ENCODE data around the gene MFAP4. TPM values are rescaled to one million over a fixed set of nuclear protein-coding genes. Genes with fewer than 3 reads are reported as not detected.

Gene MFAP4
- polyA plus RNA-seq, 4 donors, result 199 to 293 (median 244) TPM

DNA sequence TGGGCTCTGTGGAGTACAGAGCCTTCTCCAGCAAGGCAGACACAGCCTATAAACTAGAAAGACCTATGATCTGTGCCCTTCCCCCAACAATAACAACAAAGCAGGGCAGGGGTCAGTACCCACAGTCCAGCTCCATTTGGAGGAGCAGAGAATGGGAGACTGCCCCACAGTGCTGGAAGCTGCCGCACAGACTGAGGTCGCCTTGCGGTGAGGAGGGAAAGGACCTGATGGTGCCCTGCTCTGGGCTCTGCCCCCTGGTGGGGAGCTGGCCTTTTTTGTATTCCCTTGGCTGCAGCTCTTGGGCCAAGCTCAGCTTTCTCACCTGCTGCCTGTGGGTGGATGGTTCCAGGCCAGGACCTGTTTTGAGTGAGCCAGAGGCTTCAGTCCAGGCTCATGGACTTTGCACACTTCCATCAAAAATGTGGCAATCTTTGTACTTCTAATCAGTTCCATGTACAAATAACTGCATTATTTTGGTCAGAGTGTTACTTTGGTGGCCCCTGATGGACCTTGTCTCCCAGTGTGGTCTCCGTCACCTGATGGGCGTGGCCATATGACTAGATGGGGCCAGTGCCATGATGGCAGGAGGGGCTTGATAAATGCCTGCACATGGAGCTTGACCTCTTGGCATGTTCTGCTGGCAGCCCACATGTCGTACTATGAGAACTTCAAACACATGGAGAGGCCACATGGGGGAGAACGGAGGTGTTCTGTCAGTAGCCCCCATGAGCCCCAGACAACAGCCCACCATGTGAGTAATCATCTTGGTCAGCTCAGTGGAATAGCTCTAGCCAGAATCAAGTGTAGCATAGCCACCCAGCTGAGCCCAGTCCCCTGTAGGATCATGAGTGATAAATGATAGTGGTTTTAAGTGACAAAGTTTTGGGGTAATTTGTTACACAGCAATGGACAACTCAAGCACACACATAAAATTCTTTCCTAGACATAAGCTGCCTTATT is 48.7 kb downstream of the MFAP4 start:
- peak in 1 of 4 donors; percentile 48 for DNase-seq (ENCODE audit: low read depth in 4 of 4, low spot score in 3 of 4)

GRCh38 chr17:19337712-19338023 is 49.3 kb downstream of the MFAP4 start:
- DNase-seq (ENCODE audit: low read depth in 4 of 4, low spot score in 3 of 4), result no peak

DNA sequence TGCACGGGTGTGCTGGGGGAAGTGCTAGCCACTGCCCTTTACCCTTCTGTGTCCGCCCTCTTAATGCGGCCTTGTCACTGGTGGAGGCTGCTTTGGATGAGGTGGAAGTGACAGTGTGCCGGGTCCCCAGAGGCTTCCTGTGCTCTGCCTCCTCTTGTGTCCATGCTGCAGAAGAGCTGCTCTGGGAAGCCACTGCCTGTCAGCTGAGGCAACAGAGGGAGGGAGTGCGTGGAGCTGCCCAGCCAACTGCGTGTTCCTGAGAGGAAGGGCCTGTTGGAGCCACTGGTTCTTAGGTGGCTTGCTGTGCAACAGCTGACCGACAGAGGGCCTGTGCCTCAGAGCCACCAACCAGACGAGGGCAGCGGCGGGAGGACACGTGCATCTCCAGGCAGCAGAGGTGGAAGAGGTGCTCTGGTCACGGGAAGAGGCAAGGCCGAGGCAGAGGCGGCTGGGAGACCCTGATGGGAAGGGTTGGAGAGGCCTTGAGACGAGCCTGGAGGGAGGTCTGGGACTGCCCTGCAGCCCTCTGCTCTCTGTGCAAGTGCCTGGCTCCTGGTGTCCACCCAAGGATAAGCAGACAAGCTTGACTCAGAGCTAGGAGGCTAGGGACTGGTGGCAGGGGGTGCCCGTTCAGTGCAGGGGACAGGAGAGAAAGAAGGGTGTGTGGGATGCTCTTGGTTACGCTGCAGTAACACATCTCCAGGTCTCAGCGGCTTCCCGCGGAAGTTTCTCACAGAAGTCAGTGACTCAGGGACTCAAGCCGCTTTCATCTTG is 49.9 kb downstream of the MFAP4 start:
- DNase-seq (ENCODE audit: low read depth in 4 of 4, low spot score in 3 of 4), result no peak

DNA sequence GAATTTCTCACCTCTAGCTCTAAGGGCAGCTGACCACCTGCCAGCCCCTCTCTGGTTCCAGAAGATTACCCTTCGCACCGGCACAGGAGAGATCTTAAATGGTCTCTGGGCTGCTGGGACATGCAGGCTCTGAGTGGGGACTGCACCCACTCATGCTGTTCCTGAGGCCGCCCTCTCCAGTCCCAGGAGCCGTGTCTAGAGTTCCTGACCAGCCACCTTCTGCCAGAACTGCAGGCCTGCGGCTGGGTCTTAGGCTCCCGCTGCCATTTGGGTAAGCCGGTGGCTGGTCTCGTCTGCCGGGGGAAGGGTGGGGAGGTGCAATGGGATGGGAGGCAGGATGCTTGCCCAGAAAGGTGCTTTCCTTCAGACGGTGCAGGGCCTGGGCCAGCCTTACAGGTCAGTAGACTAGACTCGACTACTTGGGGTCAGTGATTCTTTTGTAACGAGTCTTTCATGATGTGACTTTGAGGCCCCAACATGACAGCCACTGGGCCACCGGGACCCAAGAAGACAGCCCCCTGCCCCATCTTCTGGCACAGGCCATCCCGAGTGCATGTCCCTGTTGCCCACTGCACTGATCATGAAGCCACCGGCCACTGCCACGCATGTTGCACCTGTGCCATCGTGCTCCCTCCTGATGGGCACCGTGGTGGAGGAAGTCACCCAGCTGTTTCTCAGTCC is 50.9 kb downstream of the MFAP4 start:
- no peak for DNase-seq (ENCODE audit: low read depth in 4 of 4, low spot score in 3 of 4)

DNA sequence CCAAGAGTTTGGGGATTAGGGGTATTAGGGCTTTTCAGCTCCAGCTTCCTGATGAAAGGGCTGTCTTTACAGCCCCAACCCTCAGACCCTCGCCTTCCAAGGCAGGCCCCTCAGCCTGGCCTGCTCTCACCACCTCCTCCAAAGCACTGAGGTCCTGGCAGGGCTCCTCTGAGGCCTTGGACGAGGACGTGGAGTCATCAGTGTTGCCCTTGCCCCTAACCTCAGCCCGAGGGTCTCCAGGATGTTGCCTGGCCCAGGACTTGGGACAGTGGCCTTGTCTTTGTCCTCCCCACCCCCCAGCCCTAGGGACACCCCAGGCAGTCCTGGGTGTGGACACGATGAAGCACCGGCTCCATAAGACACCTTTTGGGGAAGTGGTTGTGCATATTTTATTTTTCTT is 52.7 kb downstream of the MFAP4 start:
- no peak for DNase-seq (ENCODE audit: low read depth in 4 of 4, low spot score in 3 of 4)

- no peak for DNase-seq (ENCODE audit: low read depth in 4 of 4, low spot score in 3 of 4)
These were observed 53.2 kb downstream of the MFAP4 start for GRCh38 chr17:19333736-19334290.

Other genes starting within 250 kb of the MFAP4 start
- gene EPN2, start 149.8 kb downstream of the MFAP4 start, polyA plus RNA-seq (ENCODE audit: insufficient read length in 4 of 4), result 10 to 100 TPM; 48.7 to 57.7 (median 50.1) TPM
- 10 to 100 TPM; 34.8 to 41.0 (median 38.4) TPM for gene B9D1, start 24.5 kb downstream of the MFAP4 start, polyA plus RNA-seq (ENCODE audit: insufficient read length in 4 of 4)
- 10 to 100 TPM; 22.9 to 27.9 (median 26.2) TPM for gene MAPK7, start 8.7 kb downstream of the MFAP4 start, polyA plus RNA-seq (ENCODE audit: insufficient read length in 4 of 4)
- 1 to 10 TPM in 2 of 4 donors, under 1 TPM in 2; 0.88 to 1.9 (median 1.4) TPM for gene RNF112, start 24.0 kb upstream of the MFAP4 start, polyA plus RNA-seq (ENCODE audit: insufficient read length in 4 of 4)
- gene SLC47A1, start 146.7 kb upstream of the MFAP4 start, polyA plus RNA-seq (ENCODE audit: insufficient read length in 4 of 4), result 10 to 100 TPM; 15.5 to 38.7 (median 21.0) TPM

Data from right renal pelvis (tissue), 4 donors.